GM23338 (cell line): ENCODE data around the gene OLIG3. TPM values are rescaled to one million over a fixed set of nuclear protein-coding genes. Genes with fewer than 3 reads are reported as not detected.
A peak's percentile ranks its signal among the peaks of the same experiment; 100 is the strongest.

ENCODE experiments used
- ATAC-seq: fragments of 200-7000 bp; cut with Tn5 transposase; 3 replicates; pipeline ENCODE4 v1.9.1; 2020
- DNase-seq: peaks from one replicate; pipeline ENCODE4 v3.0.0-alpha.2; 2015; ENCODE audit warnings: low spot score
- H2AFZ ChIP-seq: fragments of 200-600 bp; sonication (generic); 2 replicates; pipeline ENCODE4 v1.8.0; 2016; ENCODE audit warnings: antibody characterized with exemption, mild to moderate bottlenecking, moderate library complexity
- H3F3A ChIP-seq: fragments of 200-600 bp; sonication (generic); replicated peaks from 2 replicates; pipeline ENCODE4 v1.8.0; 2017; ENCODE audit warnings: antibody characterized with exemption, mixed run types, low read depth
- H3K27ac ChIP-seq: fragments of 200-600 bp; sonication (generic); 2 replicates; pipeline ENCODE4 v1.6.1; 2016; ENCODE audit warnings: low read depth
- H3K27me3 ChIP-seq: fragments of 200-600 bp; sonication (generic); 2 replicates; pipeline ENCODE4 v1.8.0; 2016; ENCODE audit warnings: mild to moderate bottlenecking, mixed run types, moderate library complexity; ENCODE audit not compliant: insufficient read depth
- H3K36me3 ChIP-seq: fragments of 200-600 bp; sonication (generic); 2 replicates; pipeline ENCODE4 v1.8.0; 2016; ENCODE audit warnings: mild to moderate bottlenecking; ENCODE audit not compliant: insufficient read depth
- H3K4me1 ChIP-seq: fragments of 200-600 bp; sonication (generic); 2 replicates; pipeline ENCODE4 v1.8.0; 2016; ENCODE audit warnings: mild to moderate bottlenecking, moderate library complexity; ENCODE audit not compliant: insufficient read depth
- H3K4me2 ChIP-seq: fragments of 200-600 bp; sonication (generic); 2 replicates; pipeline ENCODE4 v1.7.1; 2017; ENCODE audit warnings: mixed run types
- H3K4me3 ChIP-seq: fragments of 200-600 bp; sonication (generic); 2 replicates; pipeline ENCODE4 v1.6.1; 2016; ENCODE audit warnings: mixed run types
- H3K79me2 ChIP-seq: fragments of 200-600 bp; sonication (generic); replicated peaks from 2 replicates; pipeline ENCODE4 v1.8.0; 2017; ENCODE audit warnings: mild to moderate bottlenecking; ENCODE audit not compliant: insufficient read depth
- H3K9me2 ChIP-seq: fragments of 200-600 bp; sonication (generic); 2 replicates; pipeline ENCODE4 v1.8.0; 2017; ENCODE audit not compliant: insufficient read depth
- H4K20me1 ChIP-seq: fragments of 200-600 bp; sonication (generic); replicated peaks from 2 replicates; pipeline ENCODE4 v1.8.0; 2017; ENCODE audit warnings: mild to moderate bottlenecking; ENCODE audit not compliant: insufficient read depth
- H3K27ac Mint-ChIP-seq: 2 replicates; pipeline ENCODE4 v1.8.0; 2020; ENCODE audit warnings: inconsistent platforms, mild to moderate bottlenecking, moderate library complexity, mixed read lengths
- H3K27me3 Mint-ChIP-seq: 3 replicates; pipeline ENCODE4 v1.8.0; 2022; ENCODE audit warnings: low read depth, mild to moderate bottlenecking, moderate library complexity, mixed read lengths, inconsistent platforms; ENCODE audit not compliant: insufficient read depth, poor library complexity
- H3K36me3 Mint-ChIP-seq: 3 replicates; pipeline ENCODE4 v1.8.0; 2021; ENCODE audit warnings: low read depth, mild to moderate bottlenecking, inconsistent platforms, moderate library complexity, mixed read lengths
- H3K4me1 Mint-ChIP-seq: 3 replicates; pipeline ENCODE4 v1.8.0; 2020; ENCODE audit warnings: mild to moderate bottlenecking, inconsistent platforms, mixed read lengths
- H3K4me3 Mint-ChIP-seq: 3 replicates; pipeline ENCODE4 v1.8.0; 2021; ENCODE audit warnings: moderate library complexity, mild to moderate bottlenecking, inconsistent platforms, mixed read lengths
- H3K9me3 Mint-ChIP-seq: 3 replicates; pipeline ENCODE4 v1.8.0; 2020; ENCODE audit warnings: moderate library complexity, mild to moderate bottlenecking, inconsistent platforms, mixed read lengths
- EZH2 ChIP-seq: fragments of 200-600 bp; sonication (generic); IDR thresholded peaks from one replicate; pipeline ENCODE4 v1.8.0; 2017; ENCODE audit warnings: antibody characterized with exemption, mild to moderate bottlenecking, low read depth; ENCODE audit not compliant: unreplicated experiment
- EZH2phosphoT487 ChIP-seq: fragments of 200-600 bp; sonication (generic); IDR thresholded peaks from one replicate; pipeline ENCODE4 v1.8.1; 2018; ENCODE audit warnings: antibody characterized with exemption; ENCODE audit not compliant: unreplicated experiment
- polyA plus RNA-seq: library from polyadenylated mRNA; unstranded; fragments of >200 nt; fragmentation: Nextera tagmentation; extraction: Ambion mirVana; gene quantifications from 2 replicates; pipeline ENCODE4 v1.2.1, GENCODE V29; 2016
- total RNA-seq: library from RNA; depleted of rRNA; stranded (reverse); fragments of >200 nt; shearing (Covaris generic); gene quantifications from 2 replicates; pipeline ENCODE4 v1.2.3, GENCODE V29; 2014
- TF ChIP-seq, protein P1 (sequence below), 2 experiments: fragments of 200-600 bp in 1 of 2; sonication (generic) in 1 of 2; conservative IDR thresholded peaks; 2 replicates each; pipeline versions ENCODE4 v1.5.1 to v1.6.1; 2016 to 2017; ENCODE audit warnings: antibody characterized with exemption in 2 of 2, low read depth in 2 of 2, mild to moderate bottlenecking in 2 of 2, moderate library complexity in 1 of 2

Gene OLIG3
- total and polyA plus RNA-seq, 2 experiments from 2014 or later, result 0.10 to 1.1 TPM

- Mint-ChIP-seq H3K27ac (no peak overlapping the region), H3K4me1 (peaks cover 65% of the 10 kb centered on the region), H3K36me3 (no peaks in the 10 kb centered on the region; the same call in 2 of the 3 replicates), H3K9me3 (no peaks in the 10 kb centered on the region; the same call in 2 of the 3 replicates), H3K27me3 (peaks cover 96% of the 10 kb centered on the region), H3K4me3 (peak overlapping the region; percentile 71)
- H3K4me1 ChIP-seq, result peaks cover 58% of the 10 kb centered on the region
- peak overlapping the region; percentile 72 for H3K4me3 ChIP-seq
- H3K79me2 ChIP-seq, result no peaks in the 10 kb centered on the region
- TF ChIP-seq EZH2phosphoT487 (no peak), EZH2 (peak; percentile 94)
- no peak overlapping the region for H3K27ac ChIP-seq
- H3K4me2 ChIP-seq, result peak overlapping the region; percentile 96
- DNase-seq, result peak; percentile 53
- H2AFZ ChIP-seq, result peak overlapping the region; percentile 93; the same call in 1 of the 2 replicates
- H3K9me2 ChIP-seq, result no peaks in the 10 kb centered on the region
- no peaks in the 10 kb centered on the region for H3K36me3 ChIP-seq
- H3K27me3 ChIP-seq, result peaks cover 100% of the 10 kb centered on the region
- peaks cover 14% of the 10 kb centered on the region; the same call in 1 of the 2 replicates for H3F3A ChIP-seq
- 0 out of 2 replicates have a peak, but pooled peaks cover 3% of the 10 kb centered on the region for H4K20me1 ChIP-seq
- ATAC-seq, result peak; percentile 11
Measured at GRCh38 chr6:137494988-137495702, 951 bp upstream of the OLIG3 start.

- Histone ChIP-seq H3K27ac (no peak overlapping the region), H3K9me2 (no peaks in the 10 kb centered on the region), H2AFZ (peak overlapping the region; percentile 96), H3K4me1 (peaks cover 59% of the 10 kb centered on the region), H3K4me2 (peak overlapping the region; percentile 96), H3K79me2 (no peaks in the 10 kb centered on the region), H3K27me3 (peaks cover 100% of the 10 kb centered on the region), H3K36me3 (no peaks in the 10 kb centered on the region), H3F3A (peaks cover 21% of the 10 kb centered on the region; the same call in 1 of the 2 replicates), H3K4me3 (peak overlapping the region; percentile 72), H4K20me1 (0 out of 2 replicates have a peak, but pooled peaks cover 3% of the 10 kb centered on the region)
- ATAC-seq (peak; percentile 4), DNase-seq (peak; percentile 75)
- Mint-ChIP-seq H3K27ac (no peak overlapping the region), H3K4me1 (peaks cover 71% of the 10 kb centered on the region), H3K27me3 (peaks cover 100% of the 10 kb centered on the region), H3K4me3 (peak overlapping the region; percentile 71), H3K36me3 (no peaks in the 10 kb centered on the region; the same call in 2 of the 3 replicates), H3K9me3 (no peaks in the 10 kb centered on the region; the same call in 2 of the 3 replicates)
- TF ChIP-seq, protein P1, sequence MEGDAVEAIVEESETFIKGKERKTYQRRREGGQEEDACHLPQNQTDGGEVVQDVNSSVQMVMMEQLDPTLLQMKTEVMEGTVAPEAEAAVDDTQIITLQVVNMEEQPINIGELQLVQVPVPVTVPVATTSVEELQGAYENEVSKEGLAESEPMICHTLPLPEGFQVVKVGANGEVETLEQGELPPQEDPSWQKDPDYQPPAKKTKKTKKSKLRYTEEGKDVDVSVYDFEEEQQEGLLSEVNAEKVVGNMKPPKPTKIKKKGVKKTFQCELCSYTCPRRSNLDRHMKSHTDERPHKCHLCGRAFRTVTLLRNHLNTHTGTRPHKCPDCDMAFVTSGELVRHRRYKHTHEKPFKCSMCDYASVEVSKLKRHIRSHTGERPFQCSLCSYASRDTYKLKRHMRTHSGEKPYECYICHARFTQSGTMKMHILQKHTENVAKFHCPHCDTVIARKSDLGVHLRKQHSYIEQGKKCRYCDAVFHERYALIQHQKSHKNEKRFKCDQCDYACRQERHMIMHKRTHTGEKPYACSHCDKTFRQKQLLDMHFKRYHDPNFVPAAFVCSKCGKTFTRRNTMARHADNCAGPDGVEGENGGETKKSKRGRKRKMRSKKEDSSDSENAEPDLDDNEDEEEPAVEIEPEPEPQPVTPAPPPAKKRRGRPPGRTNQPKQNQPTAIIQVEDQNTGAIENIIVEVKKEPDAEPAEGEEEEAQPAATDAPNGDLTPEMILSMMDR (conservative IDR thresholded peaks at IDR 0.05; ENCODE audit: low read depth in 2 of 2), result no peak
- peak; percentile 42 for TF ChIP-seq EZH2
Measured at GRCh38 chr6:137493218-137494038, 766 bp downstream of the OLIG3 start.
